Sciatic nerve (tissue), 2 donors: ENCODE measurements around the gene C3. TPM values are rescaled to one million over a fixed set of nuclear protein-coding genes. Genes with fewer than 3 reads are reported as not detected.
"Not testable (repeated sequence)": the region's sequence is repeated elsewhere in the genome, so short reads cannot be mapped to it uniquely, and the experiment has no call there.

Source experiments
- ATAC-seq: fragments of 200-7000 bp; cut with Tn5 transposase; one replicate; pipeline ENCODE4 v1.9.1; 2020; ENCODE audit warnings: mild to moderate bottlenecking, moderate library complexity
- DNase-seq: peaks from one replicate; pipeline ENCODE4 v3.0.0-alpha.2; 2020; ENCODE audit warnings: low spot score
- intact Hi-C: fragments of 100-400 bp; cut with DNase I; formaldehyde crosslinking; loops from one replicate; pipeline ENCODE4 v1.14.2; 2022
- total RNA-seq: library from RNA; stranded (reverse); fragmentation: NEBNext Ultra II Directional; extraction: Animal tissue kit (Norgen Biotek cat#: 25700); gene quantifications from one replicate; pipeline ENCODE4 v1.2.1, GENCODE V29; 2021
- donor health status: DM: no; HTN: no; CAD: no.
- donor health status: DM: no; HTN: no; CAD: no.

C3 gene
- 971 TPM for total RNA-seq

DNA sequence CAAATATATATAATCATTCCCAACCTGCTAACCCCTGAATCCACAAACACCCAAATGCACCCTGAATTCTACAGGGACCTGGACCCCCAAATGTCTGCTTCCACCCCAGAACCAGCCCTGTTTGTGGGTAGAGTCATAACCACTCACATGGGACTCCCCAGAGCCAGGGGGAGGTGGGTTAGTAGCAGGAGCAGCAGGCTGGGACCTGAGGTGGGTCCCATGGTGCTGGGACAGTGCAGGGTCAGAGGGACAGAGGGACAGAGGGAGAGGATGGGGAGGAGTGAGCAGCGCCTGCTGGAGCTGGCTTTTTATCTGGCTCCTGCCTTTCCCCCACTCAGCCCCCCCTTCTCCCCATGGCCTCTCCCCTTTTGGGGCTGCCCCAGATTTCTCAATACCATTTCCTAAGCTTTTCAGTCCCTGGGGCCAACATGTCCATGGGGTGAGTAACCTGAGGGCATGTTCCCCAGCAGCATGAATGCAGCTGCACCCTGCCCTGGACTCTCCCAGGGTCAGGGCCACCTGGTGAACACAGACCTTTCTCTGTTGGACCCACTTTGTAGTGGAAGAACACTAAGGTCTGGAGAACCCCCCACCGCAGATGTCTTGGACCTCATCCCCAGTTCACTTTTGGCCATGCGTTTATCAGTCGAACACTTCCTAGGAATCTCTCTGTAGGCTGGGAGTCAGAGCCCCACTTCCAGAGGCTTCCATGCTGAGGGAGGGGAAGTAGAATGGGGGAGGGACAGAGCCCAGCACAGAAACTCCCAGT lies at the start of gene C3:
C3 (minus strand) TSS at position 282 of the 769 bp plus-strand sequence; CDS start at position 221, 61 bp downstream.
- ATAC-seq (peak; percentile 91), DNase-seq (peak; percentile 79)

DNA sequence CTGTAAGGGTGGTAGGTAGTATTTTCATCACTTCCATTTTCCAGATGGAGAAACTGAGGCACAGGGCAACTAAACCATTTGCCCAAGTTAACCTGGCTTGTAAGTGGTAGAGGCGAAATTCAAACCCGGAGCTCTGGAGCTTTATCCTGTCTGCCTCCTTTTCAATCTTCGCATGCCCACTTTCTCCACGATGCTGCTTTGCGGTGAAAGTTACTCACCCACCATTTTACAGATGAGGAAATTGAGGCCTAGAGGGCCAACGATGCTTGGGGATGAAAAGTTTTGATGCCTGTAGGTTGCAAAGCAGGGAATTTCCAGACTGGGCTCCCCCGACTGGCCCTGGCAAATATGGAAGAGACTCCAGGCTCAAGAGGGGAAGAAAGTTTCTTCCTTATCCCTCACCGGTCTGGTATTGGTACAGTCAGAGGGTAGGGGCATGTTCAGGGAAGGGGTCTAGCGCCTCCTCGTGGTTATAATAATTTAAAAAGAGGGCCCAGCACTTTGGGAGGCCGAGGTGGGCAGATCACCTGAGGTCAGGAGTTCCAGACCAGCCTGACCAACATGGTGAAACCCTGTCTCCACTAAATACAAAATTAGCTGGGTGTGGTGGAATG lies 48.7 kb upstream of the C3 start:
- ATAC-seq (no peak), DNase-seq (no peak)
- intact Hi-C loops = no loop called here

More for the DNA sequence above, at the start of gene C3:
- intact Hi-C loops = no loop called here

DNA sequence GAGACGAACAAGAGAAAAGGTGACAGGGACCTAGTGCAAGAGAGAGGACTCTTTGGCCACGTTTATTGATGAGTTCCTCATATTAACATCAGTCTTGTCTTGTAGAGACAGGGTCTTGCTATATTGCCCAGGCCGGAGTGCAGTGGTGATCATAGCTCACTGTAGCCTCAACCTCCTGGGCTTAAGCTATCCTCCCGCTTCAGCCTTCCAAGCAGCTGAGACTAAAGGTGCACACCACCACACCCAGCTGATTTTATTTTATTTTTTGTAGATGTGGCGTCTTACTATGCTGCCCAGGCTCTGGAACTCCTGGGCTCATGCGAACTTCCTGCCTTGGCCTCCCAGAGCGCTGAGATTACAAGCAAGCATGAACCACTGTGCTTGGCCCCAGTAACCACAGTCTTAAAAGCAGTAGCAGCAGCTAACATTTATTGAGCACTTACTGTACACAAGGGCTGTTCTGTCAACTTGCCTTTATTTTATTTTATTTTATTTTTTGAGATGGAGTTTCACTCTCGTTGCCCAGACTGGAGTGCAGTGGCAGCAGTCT lies 47.9 kb upstream of the C3 start:
- no peak for DNase-seq
- intact Hi-C loops = no loop called here
- ATAC-seq = no peak

DNA sequence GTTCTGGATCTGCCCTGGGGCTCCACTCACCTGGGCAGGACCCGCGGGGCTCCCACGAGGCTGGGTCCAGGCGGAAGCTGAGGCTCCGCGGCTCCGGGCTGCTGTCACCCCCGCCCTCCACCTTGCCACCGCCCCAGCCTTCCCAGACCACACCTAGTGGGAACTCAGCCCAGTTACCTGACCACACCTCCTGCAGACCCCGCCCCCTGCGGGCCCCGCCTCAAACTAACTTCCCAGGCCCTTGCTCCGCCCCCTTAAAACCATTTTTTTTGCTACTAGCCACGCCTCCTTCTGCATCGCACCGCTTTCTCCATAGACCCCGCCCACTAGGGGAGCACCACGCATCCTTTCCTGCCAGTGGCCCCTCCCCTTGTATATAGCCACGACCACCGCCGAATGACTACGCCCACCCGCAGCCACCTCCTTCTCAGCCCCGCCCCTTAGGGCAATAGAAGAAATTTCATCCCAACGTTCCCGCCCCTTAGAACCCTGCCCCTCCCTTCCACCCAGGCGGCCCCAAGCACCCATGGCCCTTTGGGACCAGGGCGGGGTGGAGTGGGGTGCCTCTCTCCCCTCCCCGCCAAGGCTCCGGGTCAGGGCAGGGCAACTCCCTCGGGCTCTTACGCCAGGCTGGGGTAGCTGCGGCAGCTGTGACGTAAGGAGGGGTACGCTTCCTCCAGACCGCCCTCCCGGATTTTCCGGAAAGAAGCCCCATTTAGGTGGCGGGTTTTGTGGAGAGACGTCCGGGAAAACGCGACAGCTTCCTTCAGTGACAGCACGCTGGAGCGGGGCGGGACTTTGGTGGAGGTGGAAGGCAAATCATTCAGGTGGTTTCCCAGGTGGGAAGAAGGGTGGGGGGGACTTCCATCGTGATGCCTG lies 47.1 kb upstream of the C3 start, which contains the start of gene SH2D3A:
SH2D3A (minus strand) TSS at position 79 of the 879 bp plus-strand sequence. CDS start 3,687 bp downstream, outside the sequence.
- peak; percentile 69 for DNase-seq
- intact Hi-C loops = no loop called here
- ATAC-seq = peak; percentile 57

DNA sequence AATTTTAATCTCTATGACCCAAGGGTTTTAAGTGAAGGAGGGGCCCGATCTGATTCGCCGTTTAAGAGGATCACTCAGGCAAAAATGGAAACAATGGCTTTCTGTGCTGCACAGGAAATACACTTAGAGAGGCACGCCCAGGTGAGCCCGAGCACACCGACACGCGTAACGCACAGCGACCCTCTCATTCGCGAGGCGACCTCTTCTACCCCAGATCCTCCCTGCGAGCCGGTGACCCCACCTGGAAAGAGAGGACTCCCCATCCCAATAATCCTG lies 46.6 kb upstream of the C3 start:
- intact Hi-C loops = no loop called here
- peak; percentile 14 for ATAC-seq

DNA sequence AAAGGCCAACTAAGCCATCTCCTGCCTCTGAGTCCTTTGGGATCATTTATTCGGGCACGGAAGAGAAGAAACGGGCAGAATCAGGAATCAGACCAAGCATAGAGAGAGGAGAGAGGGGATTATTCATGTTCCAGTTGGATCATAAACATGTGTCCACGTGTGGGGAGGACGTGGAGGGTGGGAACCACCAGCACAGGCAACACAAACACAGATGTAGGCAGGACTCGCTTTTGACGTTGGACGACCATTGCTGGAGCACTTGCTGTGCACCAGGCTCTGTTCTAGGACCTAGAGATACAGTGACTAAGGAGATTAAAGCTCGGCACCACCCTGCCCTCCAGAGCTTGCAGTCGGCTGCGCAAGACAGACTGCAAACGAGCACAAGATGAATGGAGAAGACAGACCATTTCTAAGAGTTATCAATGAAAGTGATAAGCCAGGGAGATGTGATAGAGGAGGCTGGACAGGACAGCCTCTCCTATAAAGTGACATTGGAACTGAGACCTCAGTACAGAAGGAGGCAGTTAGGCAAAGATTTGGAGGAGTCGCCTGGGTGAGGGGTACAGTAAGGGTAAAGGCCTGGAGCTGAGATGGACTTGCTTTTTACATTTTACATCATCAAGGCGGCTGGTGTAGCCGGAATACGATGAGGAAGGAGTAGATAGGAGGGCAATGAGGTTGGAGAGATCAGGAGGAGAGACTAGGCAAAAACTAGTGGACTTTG lies 46.1 kb upstream of the C3 start:
- ATAC-seq (no peak), DNase-seq (no peak)
- intact Hi-C loops = no loop called here

More for the DNA sequence above, 46.6 kb upstream of the C3 start:
- no peak for DNase-seq

DNA sequence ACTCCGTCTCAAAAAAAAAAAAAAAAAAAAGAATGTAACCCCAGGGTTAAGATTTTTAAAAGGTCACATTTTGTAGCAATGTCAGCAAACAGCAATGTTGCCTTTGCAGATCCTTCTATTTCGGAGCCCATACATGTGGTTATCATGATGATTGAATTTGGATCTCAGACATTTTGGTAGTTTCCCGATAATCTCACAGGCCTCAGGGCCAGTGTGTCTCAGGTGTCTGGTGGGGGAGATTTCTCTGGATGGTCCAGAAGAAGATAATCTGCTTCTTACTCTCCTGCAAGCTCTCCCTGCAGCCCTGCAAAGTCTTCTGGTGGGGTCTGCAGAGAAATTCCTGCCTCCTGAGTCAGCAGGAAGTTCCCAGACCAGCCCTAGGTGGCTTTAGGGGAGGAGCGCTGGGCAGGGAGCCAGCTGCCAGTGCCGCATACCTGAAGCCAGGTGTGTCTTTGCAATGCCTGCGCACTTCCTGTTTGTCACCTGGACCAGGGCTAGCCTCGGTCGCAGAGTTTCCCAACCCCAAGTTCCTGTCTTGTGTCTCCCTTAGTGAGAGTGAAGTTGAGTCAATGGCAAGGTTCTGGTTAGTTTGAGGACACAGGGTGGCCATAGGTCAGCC lies 45.4 kb upstream of the C3 start:
- DNase-seq (no peak), ATAC-seq (no peak)
- intact Hi-C loops = no loop called here

DNA sequence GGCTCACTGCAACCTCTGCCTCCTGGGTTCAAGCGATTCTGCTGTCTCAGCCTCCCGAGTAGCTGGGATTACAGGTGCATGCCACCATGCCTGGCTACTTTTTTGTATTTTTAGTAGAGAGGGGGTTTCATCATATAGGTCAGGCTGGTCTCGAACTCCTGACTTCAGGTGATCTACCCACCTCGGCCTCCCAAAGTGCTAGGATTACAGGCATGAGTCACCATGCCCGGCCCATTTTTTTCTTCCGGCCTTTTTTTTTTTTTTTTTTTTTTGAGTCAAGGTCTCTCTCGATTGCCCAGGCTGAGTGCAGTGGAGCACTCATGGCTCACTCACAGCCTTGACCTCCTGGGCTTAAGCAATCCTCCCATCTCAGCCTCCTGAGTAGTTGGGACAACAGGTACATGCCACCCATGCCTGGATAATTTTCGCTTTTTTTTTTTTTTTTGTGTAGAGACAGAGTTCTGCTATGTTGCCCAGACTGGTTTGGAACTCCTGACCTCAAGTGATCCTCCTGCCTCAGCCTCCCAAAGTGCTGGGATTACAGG lies 41.9 kb upstream of the C3 start:
- DNase-seq, intact Hi-C loops, ATAC-seq: not testable (repeated sequence)

DNA sequence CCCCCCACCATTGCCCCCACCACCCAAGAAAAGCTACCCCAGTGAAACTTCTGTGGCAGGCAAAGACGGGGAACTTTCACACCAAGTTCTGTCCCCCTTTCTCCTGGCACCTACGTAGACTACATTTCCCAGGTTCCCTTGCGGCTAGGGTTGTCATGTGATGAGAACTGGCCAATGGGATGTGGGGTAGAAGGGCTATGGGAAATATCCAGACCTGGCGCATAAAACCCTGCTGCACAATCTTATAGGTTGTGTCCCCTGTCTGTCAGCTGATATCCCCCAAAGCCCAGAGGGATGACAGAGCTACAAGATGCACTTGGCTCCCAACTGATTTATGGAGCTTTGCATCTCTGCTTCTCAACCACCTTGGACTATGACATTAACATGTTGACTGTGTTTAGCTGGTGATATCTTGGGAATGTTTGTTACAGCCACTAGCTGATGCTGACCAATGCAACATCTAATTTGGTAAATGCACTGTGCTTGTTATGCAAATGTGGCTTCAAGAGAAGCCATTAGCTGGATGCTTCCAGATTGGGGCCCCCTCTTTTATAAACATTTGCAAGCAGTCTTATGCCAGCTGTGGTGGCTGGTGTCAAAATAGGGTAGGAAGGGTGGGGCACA lies 40.7 kb upstream of the C3 start:
- intact Hi-C loops = no loop called here
- no peak for ATAC-seq
- DNase-seq = no peak

DNA sequence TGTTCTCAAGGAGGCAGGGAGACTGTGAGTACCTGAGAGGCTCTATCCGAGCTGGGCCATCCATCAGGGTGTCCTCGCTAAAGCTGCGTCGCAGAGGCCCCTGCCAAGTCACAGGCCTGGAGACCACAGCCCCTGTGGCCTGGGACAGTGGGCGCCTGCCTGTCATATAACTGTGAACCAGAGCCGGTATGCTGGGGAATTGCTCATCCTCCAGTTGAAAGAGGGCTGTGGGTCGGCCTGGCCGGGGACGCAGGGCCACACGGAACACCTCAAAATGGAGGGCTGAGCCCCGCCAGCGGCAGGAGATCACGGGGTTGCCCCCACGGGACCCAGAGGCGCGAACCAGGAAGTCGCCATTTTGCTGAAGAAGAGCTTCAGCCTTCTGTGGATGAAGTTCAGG lies 40.2 kb upstream of the C3 start:
- no peak for DNase-seq
- ATAC-seq = no peak
- intact Hi-C loops = no loop called here

DNA sequence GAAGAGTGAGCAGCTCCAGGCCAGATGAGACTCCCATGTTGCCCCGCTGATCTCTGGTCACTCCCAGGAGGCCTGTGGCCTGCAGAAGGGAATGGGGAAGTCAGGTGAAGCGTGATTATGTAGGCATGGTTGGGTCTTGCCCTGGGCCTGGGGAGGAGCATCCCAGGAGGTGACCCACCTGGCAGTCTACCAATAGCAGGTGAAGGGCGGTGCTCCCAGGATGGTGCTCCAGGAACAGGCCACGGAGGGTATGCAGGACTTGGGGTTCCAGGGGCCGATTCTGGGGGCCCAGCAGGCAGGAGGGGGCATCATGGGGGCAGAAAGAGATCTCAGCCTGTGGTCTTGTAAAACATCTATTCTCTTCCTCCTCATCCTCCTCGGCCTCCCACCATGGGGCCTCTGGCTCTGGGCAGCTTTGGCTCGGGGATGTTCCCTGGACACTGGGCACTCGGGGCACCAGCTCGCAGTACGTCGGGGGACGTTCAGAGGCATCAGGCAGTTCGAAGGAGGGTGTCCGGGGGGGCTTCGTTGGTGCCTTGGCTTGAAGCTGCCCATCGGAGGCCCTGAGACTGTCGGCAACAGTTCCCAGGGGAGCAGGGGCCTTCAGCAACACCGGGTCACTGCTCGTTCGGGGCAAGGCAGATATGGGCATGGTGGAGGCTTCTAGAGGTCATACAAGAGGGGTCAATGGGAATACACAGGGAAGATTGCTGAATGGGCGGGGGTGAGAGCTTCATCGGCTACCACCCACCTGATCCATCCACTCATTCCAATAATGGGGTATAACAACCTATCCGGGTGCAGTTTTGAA lies 34.4 kb upstream of the C3 start:
- no peak for ATAC-seq
- DNase-seq = no peak
- intact Hi-C loops = no loop called here

DNA sequence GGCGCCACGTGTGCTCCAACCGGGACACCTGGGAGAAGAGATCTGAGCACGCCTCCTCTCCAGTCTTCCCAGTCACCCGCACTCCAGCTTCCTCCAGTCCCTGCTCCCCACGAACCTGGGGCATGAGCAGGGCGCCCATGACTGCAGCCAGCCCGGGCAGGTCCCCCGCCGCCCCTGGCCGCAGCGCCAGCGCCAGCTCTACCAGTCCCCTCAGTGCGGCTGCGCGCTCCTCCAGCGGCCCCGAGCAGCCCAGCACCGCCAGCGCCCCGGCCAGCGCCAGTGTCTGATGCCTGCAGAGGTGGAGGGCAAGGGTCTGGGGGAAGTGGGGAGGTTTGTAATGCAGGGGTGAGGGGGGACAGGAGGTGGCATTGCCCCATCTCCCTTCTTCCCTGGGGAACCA lies 33.7 kb upstream of the C3 start:
- intact Hi-C loops = no loop called here
- DNase-seq (no peak), ATAC-seq (no peak)

DNA sequence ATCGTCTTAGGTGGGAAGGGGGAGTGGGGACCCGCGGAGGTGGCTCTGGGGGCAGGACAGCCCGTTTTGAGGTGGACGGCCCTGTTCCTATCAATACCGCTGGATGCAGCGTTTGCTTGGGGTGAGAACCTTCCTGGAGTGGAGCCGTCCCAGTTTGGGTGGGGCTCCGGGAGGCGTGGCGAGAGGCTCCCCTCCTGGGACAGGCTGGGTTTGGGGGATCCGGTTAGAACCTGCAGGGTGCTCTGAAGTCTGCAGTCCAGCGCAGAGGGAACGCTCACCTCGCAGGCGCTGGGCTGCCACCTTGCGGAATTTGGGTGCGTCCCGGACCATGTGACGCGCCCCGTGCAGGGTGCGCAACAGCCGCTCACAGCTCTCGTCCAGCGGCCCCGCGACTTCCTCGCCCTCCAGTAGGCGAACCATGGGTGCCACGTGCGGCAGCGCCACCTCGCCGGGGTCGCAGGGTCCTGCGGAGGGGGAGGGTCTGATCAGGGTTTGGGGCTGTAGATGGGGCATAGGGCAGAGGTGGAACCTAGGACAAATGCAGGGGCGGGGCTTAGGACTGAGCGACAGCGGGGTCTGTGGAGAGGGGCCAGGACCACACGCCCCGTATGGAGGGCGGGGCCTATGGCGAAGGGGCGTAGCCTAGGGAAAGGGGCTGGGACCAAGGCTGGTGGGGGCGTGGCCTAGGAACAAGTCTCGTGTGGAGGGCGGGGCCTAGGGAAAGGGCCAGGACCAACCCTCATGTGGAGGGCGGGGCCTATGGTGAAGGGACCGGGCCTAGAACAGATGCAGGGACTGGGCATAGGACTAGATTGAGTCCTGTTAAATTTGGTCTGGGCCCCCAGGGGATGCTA lies 33.0 kb upstream of the C3 start:
- DNase-seq (peak; percentile 88), ATAC-seq (peak; percentile 90)
- intact Hi-C loops = no loop called here

DNA sequence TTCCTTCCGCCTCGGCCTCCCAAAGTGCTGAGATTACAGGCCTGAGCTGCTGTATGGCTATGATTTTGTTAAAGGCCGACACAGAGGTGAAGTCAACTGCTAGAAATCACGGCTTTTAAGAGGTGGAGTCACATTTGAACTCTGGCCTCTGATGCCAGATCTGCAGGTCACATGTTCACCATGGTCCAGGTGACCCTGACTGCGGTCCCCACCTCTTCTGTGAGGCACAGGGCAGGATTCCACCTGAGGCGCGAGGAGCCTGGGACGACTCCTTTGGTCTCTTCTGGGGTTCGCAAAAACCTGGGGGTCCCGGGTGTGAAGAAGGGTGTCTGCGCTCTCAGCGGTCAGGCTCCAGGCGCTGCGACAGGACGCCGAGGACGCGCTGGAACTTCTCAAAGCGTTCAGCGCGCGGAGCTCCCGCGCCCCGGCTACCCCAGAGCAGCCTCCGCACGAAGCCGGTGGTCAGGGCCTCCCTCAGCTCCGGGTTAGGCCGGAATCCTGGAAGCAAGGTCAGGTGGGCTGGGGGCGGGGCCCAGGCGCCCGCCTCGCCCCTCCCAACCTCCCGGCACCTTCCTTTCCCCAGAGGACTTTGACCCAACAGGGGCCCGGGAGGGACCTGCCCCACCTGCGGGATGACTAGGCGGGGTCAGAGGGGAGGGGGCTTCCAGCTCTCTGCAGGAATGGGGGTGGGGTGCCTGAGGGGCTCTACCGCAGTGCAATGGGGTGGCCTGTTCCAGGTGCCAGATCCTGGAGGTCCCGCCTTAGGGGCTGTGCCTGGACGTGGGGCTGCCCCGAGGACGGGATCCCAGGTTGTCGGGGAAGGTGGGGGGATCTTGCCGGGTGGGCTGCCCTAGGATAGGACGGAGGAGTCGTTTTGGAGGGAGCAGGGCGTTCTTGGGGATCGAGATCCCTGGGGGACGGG lies 32.1 kb upstream of the C3 start:
- DNase-seq = peak; percentile 66
- peak; percentile 5 for ATAC-seq
- intact Hi-C loops = no loop called here

DNA sequence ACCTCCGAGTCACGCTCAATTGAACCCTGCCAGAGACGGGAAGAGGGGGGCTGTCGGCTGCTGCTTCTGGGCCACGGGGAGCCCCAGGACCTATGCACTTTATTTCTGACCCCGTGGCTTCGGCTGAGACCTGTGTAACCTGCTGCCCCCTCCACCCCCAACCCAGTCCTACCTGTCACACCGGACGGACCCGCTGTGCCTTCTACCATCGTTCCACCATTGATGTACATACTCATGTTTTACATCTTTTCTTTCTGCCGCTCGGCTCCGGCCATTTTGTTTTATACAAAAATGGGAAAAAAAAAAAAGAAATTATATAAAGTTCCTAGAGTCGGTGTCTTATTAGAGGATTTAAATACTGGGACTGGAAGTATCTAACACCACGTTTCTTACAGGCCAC lies 30.7 kb upstream of the C3 start:
- ATAC-seq = no peak
- intact Hi-C loops = no loop called here
- DNase-seq = no peak
